Kidney tubule cell (primary cell): ENCODE data around the gene NSUN7.
A peak's percentile ranks its signal among the peaks of the same experiment; 100 is the strongest.
"Not testable (repeated sequence)": the region's sequence is repeated elsewhere in the genome, so short reads cannot be mapped to it uniquely, and the experiment has no call there.

Experiments used
- DNase-seq: peaks from one replicate; pipeline ENCODE4 v3.0.0-alpha.2; 2018; ENCODE audit warnings: low spot score

NSUN7 gene

DNA sequence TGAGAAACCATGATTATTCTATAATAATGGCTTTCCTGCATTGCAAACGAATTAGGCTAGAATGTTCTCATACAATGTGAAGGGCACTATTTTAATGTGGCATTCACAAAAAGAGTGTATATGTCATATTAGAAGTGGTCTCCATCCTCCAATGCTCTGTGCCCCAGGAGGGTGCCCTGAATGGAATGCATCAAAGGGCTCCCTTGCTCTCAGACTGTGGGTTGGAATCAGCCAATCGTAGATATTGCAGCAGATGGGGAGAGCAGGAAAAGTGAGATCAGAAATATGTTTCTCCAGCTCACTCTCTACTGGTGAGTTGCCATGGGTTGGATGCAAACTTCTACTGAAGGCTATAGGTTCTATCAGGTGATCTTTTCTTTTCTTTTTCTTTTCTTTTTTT is 11.9 kb upstream of the NSUN7 start:
- no peak for DNase-seq

DNA sequence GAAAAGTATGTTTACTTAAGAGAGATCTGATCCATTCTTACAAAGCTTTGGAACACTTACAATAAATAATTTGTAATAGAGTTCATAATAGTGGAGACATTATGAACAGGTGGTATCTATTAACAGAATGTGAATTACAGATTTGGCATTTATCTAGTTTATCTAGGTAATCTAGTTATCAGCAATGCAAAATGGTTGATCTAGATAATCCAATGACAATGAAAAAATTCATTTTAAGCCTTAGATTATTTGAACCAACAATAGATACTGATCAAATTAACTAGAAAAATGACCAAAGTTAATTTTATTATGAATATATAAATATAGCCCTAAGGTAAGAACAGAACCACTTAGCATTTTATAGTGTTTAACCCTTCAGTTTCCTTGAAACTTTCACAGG is 10.4 kb upstream of the NSUN7 start:
- DNase-seq, result no peak

DNA sequence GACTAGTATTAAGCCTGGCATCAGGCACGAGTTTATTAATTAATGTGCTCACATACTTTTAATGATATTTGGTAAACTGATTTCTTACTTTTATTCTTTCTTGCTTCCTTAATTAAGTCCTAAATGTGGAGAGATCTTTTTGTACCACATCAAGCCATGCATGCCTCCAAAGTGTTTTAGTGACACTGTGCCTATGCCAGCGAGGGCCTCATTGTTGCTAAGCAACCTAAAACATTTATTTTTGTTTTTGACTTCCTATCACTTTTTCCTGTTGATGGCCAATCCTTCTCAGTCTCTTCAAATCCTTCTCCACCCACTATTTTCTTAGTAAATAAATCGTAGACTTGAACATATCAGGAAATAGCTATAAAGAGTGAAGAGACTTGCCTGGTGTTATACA is 5.5 kb upstream of the NSUN7 start:
- no peak for DNase-seq

DNA sequence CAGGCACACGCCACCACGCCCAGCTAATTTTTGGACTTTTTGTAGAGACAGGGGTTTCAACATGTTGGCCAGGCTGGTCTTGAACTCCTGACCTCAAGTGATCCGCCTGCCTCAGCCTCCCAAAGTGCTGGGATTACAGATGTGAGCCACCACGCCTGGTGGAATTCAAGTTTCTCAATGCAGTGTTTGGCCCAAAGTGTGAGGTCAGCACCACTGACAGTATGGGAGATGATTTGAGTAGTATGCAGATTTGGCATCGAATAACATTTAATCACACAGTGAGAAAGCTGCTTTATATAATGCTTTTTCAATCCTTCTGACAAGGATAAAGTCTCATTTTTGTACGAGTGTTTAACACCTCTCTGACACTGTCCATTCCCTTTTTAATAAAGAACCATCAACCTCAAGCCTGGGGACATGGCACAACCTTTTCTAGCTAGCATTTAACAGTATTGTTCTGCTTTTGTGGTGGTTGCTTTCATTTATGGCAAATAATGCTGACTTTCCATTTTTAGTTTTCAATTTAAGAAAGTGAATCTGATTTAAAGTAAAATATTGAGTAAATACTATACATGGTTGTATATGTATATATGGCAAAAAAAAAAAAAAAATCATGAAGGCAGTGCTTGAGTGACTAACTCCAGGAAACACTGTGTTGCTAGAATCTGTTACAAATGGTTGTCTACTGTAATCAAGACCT is 4.3 kb upstream of the NSUN7 start:
- no peak for DNase-seq

DNA sequence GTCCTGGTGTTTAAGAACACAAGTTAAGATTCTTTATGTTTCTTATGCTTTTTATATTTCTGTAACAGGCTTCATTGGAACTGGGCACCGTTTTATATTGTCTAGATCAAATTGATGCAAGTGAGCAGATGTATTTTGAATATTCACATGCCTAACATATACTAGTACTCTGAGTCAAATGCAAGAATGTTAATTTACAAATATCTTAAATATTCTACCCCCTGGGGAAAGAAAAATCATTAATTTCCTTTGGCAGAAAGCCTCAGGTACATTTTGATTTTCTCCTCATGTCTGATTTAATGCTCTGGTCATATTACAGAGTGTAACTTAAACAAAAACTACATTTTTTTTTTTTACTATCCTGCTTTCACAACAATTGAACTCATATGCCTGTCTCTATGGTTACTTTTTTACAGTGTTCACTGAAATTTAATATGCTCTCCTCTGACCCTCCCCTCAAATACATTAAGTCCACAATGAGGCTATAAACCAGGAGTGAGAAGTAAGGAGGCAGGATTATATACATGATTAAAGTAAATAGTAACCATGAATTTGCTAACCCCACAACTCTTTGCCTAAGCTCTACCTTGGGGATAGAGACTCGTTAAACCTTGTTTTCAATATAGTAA is 2.4 kb upstream of the NSUN7 start:
- no peak for DNase-seq

DNA sequence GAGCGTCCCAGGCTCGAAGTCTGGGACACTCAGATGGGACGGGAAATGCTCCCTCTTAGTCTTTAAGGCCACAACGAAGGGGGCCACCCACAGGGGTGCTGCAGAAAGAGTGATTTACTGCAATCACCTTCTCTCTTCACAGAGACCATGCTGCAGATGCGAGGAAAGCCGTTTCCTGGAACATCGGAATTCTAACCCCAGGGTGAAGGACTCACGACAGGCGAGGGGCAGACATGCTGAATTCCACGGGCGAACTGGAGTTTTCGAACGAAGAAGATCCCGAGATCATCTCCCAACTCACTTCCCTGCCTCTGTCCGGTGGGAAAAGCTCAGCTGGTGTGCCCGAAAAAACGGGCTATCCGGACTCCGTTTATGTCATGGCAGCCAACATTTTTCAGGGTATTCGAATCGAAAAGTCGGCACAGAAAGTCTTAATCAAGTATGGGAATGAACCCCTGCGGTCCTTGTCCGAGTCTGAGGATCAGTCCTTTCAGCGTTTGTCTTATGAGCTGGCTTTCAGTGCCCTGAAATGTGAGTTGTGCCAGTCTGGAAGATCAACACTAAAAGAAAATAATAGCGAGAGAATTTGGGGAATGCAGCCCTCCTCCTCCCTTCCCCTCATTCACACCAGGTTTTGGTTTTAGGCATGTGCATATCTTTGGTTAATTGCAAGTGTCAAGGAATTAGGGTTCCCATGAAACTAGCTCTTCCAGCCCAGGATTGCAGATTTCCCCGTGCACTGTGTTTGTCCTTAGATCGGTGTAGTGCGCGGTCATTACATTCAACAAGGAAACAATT is 905 bp downstream of the NSUN7 start:
- peak; percentile 29 for DNase-seq

DNA sequence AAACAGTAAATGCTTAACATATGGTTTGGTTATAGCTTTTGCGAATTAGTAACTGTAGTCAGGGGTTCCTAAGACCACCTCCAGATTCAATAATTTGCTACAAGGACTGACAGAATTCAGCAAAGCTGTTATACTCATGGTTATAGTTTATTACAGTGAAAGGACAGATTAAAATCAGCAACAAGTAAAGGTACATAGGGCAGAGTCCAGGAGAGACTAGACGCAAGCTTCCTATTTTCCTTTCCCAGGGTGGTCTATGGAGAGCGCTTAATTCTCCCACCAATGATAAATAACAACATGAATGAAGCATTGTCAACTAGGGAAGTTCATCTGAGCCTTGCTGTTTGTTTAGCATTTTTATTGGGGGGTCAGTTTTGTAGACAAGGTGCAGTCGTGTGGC is 5.9 kb downstream of the NSUN7 start:
- no peak for DNase-seq

DNA sequence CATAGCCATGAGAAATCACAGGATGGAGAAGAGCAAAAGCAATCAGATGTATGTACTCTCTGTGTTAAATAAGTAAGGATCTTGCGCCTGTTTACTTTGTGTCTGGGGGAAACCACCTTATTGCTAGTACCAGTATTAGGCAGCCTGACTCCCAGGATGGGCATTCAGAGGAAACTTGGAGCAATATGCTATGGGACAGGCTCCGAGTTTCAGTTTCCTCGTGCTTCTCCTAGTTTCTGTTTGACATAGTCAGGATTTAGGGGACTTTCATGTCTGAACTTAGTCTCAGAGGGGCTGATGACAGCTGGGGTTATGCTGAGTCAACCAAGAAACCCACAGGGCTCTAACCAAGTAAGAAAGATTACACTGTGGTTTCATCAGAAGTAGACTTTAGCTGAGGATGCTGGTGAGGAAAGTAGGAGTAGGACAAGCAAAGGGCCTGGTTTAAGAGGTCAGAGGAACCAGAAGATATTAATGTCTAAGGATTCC is 13.5 kb downstream of the NSUN7 start:
- DNase-seq, result peak; percentile 31

DNA sequence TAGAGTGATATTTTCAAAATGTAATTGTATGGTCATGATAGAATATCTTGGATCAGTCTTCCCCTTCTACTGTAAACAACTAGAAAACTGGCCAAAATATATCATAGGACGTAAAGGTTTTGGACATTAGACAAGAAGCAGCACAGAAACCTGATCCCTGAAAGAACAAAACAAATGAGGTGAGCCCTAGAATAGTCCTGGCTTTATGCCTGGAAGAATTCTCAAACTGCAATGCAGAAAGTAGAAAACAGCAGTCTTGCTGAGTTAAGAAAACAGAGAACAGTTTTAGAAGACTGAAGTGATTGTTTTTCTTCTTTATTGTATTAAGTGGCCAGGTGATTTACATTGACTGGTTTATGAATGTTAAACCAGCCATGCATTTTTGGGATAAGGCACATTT is 19.5 kb downstream of the NSUN7 start:
- DNase-seq, result no peak

DNA sequence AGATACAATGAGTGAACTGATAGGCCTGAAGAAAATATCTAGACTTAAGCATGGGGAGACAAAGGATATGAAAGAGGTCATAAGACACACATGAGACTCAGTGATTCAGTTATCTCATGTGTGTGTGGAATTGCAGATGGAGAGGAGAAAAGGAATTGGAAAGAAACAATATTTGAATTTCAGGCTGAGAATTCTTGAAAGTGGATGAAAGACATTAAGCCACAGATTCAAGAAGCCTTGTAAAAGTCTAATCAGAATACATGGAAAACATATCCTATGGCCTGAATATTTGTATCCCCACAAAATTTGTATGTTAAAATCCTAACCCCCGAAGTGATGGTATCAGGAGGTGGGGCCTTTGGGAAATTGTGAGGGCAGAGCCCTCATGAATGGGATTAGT is 28.3 kb downstream of the NSUN7 start:
- DNase-seq, result no peak

DNA sequence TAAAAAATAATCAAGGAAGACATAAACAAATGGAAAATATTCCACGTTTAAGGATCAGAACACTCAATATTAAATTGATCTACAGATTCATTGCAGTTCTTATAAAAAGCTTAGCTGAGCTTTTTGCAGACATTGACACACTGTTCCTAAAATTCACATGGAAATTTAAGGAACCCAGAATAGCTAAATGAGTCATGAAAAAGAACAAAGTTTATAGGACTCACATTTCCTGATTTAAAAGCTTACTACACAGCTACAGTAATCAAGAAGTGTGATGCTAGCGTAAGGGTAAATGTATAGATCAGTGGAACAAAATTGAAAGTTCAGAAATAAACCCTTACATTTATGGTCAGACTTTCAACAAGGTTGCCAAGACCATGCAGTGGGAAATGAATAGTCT is 33.1 kb downstream of the NSUN7 start:
- no peak for DNase-seq

DNA sequence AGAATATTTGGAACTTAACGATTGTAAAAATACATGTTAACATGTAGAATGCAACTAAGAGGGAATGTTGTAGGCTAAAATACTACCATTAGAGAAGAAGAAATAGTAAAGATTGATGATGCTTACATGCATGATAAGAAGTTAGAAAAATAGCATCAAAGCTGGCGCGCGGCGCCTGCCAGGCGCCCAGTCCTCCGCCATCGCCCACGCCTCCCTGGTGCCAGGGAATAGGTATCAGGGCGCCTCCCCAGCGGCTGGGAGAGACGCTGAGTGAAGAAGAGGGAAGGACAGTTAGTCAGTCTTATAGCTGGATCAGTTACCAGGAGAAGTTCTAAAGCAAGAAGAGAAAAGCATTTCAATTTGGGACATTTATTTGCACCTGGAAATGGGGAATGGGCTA is 36.0 kb downstream of the NSUN7 start:
- no peak for DNase-seq

DNA sequence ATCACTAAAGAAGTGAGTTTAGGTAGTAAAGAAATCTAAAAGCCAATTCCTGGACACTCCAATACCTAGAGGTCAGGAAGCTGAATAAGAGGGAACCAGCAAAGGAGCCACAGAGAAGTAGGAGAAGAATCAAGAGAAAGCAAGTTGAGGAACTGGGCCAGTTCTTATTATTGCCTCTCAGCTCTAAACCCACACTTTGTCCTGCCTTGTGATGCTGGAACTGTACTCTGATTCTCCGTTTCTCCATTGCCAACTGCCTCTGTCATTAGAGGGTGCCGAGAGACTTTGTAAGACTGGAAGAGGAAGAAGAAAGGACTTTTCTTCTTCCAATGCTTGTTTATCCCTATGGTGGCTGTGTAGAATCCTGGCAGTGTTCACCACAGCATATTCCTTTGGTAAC is 38.6 kb downstream of the NSUN7 start:
- no peak for DNase-seq

DNA sequence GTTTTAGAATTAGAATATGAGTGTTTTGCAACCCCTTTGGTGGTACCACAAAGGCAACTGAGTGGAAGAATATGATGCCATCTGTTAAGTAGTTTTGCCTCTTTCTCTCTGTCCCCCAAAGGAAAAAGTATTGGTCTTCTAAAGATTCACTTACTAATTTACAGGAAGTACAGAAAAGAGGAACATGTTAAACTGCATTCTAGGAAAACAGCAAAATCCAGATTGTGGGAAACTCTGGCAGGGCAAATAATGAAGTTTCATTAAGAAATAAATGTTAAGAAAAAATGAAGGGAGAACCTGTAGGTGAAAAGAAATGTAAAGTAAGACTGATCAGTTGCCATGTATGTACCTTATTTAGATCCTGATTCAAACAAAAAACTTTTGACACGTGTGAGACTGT is 39.3 kb downstream of the NSUN7 start:
- no peak for DNase-seq

DNA sequence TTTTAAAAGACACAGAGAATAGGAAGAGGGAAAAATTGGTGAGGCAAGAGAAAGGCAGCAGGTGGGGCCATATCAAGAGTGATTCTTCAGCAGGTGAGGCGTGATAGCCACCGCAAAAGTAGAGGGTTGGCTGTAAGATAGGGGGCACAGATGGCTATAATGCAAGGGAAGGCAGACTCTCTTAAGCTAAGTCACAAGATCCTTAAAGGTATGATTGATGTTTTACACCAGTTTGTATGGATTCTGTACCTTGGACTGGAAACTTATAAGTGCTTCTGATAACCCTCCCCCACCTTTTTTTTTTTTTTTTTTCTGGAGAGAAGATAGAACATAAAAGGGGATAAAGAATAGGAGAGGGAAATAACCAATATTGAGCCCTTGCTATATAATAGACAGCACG is 40.0 kb downstream of the NSUN7 start:
- DNase-seq, result no peak

DNA sequence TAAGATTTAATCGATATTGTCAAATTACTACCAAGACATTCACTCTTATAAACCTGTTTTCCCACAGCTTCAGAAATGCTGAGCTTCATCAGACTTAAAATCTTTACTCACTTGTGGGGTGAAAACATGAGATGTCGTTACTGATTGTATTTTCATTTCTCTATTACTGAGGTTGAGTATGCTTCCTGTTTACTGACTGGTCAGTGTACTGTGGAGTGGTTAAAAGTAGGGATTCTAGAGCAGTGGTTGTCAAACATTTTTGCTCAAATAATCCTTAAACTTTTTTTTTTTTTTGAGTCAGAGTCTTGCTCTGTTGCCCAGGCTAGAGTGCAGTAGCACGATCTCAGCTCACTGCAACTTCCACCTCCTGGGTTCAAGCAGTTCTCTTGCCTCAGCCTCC is 50.3 kb downstream of the NSUN7 start:
- DNase-seq, result no peak

DNA sequence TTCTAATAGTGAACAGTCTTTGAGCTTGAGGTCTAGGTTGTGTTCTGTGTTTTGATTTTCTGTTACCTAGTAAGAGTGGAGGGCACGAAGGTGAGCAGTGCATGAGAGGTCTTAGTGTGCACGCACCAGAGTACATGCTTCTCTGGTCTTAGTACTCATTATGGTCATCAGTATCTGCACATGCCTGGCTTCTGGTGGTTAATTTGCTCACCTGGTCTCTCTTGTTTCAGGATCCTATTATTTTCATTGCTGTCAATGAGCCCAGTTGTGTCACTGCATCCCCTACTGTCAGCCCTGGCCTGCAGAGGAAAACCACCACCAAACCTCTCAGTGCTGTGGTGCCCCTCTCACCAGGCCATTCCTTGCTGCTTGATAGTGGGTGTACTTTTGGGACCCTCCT is 54.8 kb downstream of the NSUN7 start:
- DNase-seq, result no peak

DNA sequence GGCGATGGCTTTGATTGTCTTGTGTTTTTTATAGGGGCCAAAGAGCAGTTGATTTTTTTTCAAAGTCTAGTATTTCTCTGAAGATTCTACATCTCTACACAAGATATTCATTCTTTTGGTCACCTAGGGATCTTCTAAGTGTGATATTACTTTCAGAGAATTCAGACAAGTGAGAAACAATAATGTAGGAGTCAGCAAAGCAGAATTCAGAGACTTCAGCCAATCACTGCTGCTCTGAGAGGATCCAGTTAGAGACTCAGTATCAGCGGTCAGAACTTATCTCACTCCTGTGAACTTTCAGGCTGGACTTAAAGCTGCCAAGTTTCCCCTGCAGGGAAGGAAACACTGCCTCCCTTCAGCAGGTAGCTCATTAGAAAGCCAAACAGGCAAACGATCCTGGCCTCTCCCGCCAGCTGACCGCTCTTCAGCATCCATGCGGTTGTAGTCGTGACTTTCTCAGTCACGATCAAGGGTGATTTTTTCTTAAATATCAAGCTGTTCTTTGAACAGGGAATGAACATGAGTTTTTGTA is 59.2 kb downstream of the NSUN7 start:
- DNase-seq, result no peak

DNA sequence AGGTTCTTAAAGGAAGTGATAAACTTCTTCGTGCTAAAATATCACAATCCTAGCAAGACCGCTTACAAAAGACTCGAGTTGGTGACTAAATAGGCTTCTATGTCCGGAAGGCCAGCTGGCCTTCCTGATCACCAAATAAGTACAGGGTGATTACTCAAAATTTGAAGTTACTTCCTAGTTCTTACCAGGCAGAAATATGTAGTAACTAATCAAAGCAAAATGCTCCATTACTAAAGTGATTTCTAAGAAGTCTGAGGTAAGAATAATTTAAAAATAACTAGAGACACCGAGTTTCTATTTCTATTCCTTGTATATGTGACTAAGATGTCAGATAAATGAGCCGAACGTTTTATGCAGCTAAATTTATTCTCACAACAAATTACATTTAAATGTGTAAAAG is 62.2 kb downstream of the NSUN7 start:
- no peak for DNase-seq

DNA sequence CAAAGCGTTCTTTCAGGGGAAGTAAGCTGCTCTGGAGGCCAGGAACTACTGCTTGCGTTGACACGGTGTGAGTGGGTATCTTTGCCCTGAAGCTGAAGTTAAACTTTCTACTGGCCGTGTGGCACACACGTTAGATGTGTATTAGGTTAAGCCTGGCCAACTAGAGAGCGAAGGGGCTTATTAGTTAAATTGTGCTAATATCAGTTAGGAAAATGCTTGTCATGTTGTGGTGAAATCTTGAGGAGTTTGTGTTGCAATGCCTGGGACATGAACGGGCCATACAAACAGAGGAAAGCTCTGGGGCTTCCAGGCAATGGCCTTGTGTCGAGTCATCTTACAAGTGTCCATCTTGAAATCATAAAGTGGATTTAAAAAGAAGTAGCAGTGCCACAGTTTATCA is 62.6 kb downstream of the NSUN7 start:
- no peak for DNase-seq

DNA sequence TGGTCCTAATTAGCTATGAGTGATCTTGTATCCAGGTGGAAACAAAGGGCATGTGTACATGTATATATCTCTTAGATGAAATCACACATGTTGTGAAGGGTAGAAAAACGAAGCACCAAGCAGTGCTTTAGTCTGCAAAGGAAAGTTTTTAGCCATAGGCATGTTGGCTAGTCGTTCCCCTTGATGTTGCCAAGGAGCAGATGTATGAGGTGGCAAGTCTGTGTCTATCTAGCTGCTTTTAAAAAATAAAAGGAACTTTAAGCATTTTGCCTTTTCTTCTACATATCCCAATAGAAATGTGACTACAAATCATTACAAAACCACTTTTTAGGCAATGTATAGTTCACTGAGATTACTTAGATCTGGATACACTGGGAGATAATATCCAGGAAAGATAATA is 63.1 kb downstream of the NSUN7 start:
- no peak for DNase-seq

DNA sequence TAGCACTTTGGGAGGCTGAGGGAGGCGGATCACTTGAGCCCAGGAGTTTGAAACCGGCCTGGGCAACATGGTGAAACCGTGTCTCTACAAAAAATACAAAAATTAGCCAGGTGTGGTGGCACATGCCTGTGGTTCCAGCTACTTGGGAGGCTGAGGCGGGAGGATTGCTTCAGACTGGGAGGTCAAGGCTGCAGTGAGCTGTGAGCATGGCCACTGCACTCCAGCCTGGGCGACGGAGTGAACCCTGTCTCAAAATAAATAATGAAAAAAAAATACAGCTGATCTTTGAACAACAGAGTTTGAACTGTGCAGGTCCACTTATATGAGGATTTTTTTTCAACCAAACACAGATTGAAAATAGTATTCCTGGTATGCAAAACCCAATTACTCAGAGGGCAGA is 67.4 kb downstream of the NSUN7 start:
- DNase-seq, result not testable (repeated sequence)

DNA sequence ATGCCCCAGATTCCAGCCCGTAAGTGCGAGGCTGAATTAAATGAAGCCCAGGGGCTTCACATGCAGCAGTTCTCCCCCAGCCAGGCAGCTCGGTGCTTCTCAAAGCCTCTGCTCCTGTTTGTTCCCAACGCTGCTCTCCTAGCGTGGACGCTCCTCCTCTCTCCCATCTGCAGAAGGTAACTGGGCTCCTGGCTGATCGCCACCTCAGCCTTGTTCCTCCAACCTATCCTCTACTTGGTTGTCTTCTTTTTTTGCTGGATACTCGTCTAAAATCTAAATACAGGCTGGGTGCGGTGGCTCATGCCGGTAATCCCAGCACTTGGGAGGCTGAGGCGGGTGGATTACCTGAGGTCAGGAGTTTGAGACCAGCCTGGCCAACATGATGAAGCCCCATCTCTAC is 70.3 kb downstream of the NSUN7 start:
- DNase-seq, result no peak
